Measurements from ENCODE around the gene DGUOK. TPM values are rescaled to one million over a fixed set of nuclear protein-coding genes. Genes with fewer than 3 reads are reported as not detected.
"Not testable (repeated sequence)": the region's sequence is repeated elsewhere in the genome, so short reads cannot be mapped to it uniquely, and the experiment has no call there.

DGUOK gene
- total RNA-seq, 1 donor from 2014 or later: 33.7 TPM

DNA sequence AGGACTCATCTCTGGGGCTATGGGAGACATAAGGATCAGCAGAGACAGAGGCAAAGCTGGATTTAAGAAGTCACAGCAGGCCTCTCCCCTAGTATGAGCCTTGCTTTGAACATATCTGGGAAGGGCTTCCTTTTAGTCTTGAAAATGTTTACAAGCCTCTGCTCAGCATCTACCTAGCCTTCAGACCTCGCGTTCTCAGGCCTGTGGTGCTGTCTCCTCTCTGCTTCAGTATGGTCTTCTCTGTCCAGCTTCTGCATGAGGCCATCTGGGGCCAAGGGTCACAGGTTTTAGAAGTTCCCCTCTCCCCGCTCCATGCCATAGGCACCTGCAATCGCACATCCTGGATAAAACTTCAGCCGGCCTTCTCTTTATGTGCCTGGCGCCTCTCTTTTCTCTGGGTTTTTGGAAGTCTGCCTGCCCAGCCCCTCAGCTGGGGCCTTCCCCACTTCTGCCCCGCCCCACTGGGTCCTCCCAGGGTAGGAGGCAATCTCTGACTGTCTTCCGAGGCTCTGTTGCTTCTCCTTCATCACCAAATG lies 26.8 kb upstream of the DGUOK start:
- peak; percentile 44 for DNase-seq (ENCODE audit: low spot score)

DNA sequence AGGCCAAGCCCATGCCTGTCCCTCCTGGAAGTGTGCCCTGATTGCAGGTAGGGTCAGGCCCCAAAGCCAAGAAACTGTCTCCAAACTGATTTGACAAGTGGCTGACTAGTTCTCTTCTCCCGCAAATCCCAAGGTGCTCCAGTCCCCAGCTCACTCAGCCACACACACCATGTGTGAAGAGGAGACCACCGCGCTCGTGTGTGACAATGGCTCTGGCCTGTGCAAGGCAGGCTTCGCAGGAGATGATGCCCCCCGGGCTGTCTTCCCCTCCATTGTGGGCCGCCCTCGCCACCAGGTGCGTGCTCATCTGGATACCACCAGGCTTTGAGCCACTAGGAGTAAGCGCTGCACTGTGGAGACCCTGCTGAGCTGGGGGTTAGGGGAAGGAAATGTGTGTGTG lies 25.5 kb upstream of the DGUOK start:
- no peak for DNase-seq (ENCODE audit: low spot score)

DNA sequence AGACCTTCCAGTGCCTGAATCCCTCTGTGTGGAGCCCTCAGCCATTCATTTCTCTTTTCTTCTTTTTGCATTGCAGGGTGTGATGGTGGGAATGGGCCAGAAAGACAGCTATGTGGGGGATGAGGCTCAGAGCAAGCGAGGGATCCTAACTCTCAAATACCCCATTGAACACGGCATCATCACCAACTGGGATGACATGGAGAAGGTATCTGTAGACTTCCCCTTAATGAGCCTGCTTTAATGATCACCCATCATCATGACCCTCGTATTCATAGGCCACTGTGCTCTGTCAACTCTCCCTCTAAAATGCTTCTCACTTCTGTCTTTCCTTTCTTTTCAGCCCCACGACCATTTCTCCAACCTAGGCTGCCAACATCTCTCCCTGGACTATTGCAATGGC lies 24.4 kb upstream of the DGUOK start:
- no peak for DNase-seq (ENCODE audit: low spot score)

DNA sequence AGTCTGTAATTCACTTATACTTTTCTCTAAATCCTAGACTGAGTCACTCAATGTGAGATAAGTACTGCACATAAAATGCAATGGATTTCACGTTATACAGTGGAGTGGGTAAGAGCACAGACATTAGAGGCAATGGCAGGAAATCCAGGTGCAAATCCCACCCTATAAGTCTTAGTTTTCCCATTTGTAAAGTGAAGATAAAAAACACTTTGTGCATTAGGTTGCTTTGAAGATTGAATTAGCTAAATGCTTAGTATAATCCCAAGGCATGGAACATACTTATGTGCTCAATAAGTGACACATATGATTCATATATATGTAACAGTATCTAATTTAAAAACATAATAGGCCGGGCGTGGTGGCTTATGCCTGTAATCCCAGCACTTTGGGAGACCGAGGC lies 23.4 kb upstream of the DGUOK start:
- DNase-seq (ENCODE audit: low spot score): peak; percentile 89

DNA sequence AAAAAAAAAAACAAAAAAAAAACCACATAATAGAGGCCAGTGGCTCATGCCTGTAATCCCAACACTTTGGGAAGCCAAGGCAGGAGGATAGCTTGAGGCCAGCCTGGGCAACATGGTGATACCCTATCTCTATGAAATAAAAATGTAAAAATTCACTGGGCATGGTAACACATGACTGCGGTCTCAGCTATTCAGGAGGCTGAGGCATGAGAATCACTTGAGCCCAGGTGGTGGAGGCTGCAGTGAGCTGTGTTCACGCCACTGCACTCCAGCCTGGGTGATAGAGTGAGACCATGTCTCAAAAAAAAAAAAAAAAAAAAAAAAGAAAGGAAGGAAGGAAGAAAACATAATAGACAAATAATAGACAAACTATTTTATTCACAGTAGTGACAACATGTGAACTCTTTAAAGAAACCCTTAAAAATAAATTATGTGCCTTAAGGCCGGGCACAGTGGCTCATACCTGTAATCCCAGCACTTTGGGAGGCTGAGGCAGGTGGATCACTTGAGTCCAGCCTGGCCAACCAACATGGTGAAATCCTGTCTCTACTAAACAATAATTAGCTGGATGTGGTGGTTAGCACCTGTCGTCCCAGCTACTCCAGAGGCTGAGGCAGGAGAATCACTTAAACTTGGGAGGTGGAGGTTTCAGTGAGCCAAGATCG lies 22.6 kb upstream of the DGUOK start:
- not testable (repeated sequence) for DNase-seq (ENCODE audit: low spot score)

DNA sequence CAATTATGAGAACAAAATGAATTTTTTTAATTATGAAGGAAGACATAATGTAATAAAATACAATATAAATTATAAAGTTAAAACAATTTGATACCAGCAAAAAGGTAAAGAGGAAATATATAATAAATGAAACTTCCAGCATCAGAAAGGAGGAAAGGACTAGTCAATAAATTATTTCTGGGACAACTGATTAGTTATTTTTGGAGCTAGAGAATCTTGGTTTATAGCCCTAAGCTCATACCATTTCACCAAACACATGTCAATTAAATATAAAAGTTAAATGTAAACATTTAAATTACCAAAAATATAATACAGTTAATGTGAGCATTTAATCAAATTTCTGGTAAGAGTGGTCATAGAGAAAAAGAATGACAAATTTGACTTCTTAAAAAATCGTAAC lies 21.7 kb upstream of the DGUOK start:
- DNase-seq (ENCODE audit: low spot score): no peak

DNA sequence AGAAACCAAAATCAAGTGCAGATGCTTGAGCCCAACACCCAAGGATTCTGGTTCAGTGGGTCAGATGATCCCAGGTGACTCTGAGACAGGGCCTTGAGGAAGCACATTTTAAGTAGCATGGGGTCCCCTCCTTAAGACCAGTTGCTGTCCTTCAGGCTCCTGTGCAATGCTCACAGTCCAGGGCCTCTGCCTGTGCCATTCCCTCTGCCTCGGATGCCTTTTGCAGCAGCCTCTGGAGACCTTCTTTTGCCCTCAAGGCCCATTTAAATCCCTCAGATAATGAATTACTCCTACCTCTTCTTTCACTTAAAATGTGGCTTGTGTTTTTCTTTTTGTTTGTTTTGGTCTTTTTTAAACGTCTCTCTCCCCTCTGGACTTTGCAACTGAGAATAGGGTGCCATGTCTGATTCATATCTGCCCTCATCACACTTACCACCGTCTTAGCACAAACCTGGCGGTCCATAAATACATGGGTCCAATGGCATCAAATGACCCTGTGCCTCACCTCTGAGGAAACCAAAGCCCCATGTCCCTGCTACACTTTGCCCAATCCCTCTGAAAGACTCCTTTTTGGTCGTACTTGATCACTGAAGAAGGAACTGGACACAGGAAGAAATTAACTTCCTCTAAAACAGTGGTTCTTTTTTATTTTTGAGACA lies 19.7 kb upstream of the DGUOK start:
- no peak for DNase-seq (ENCODE audit: low spot score)

DNA sequence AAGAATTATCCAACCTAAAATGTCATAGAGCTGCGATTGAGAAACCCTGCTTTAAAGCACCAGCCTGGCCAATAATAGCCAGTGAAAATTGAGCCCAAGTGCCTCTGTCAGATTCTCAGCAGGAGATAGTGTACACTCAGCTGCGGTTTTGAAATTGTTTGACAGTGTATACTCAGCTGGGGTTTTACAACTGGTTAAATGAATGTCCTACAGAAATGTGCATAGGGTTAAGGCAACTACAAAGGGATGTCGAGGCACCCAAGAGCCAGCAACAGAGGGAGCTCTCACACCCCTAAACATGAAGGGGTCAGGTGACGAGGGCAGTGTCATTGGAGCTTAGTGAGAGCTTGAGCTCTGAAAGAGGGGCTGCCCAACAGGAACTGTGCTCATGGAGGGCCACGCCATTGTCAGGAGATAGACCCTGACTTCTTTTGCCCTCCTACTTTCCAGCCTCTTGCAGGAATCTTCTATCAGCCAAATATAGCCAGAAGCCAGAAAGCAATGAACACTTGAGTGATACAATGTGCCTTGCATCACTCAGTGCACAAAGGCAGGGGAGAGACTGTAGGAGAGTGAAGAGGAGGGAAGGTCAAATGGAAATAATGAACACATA lies 18.7 kb upstream of the DGUOK start:
- no peak for DNase-seq (ENCODE audit: low spot score)

DNA sequence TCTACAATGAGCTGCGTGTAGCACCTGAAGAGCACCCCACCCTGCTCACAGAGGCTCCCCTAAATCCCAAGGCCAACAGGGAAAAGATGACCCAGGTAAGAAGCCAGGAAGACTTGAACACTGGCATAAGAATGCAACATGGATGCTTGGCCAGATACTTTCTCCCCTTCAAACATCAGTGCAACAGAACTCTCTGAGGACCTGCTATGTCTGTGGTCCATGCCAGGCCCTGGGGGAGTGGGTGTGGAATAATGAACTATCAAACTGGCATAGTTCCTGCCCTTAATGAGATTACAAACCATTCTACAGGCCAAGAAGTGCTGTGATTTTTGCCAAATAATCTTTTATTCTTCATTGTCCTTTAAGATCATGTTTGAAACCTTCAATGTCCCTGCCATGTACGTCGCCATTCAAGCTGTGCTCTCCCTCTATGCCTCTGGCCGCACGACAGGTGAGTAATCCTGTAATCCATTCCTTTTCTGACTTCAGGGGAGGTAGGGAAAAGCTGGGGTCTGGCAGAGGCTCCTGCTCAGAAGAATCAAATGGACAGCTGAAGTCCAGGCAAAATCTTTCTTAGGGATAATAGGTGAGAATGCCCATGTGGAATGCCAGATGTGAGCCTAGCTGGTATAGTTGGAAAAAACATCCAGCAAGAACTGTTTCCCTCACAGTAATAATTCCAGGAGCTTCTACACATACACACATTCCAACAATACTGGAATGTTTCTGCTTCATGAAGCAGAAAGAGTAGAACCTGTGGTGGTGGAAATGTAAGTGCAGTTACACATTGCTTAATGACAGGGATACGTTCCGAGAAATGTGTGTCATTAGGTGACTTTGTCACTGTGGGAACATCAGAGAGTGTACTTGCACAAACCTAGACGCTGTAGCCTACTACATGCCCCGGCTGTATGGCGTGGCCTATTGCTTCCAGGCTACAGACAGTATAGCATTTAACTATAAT lies 17.7 kb upstream of the DGUOK start:
- no peak for DNase-seq (ENCODE audit: low spot score)

DNA sequence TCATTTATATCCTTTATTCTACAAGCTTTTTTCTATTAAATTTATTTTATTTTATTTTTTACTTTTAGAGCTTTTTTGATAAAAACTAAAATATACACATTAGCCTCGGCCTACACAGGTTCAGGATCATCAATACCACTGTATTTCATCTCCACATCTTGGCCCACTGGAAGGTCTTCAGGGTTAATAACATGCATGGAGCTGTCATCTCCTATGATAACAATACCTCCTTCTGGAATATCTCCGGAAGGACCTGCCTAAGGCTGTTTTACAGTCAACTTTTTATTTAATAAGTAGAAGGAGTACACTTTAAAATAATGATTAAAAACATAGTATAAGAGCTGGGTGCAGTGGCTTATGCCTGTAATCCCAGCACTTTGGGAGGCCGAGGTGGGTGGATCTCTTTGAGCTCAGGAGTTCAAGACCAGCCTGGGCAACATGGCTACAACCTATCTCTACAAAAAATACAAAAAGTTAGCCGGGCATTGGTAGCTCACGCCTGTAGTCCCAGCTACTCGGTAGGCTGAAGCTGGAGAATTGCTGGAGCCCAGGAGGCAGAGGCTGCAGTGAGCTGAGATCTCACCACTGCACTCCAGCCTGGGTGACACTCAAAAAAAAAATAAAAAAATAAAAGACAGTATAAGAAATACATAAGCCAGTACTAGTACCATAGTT lies 15.7 kb upstream of the DGUOK start:
- DNase-seq (ENCODE audit: low spot score): no peak

DNA sequence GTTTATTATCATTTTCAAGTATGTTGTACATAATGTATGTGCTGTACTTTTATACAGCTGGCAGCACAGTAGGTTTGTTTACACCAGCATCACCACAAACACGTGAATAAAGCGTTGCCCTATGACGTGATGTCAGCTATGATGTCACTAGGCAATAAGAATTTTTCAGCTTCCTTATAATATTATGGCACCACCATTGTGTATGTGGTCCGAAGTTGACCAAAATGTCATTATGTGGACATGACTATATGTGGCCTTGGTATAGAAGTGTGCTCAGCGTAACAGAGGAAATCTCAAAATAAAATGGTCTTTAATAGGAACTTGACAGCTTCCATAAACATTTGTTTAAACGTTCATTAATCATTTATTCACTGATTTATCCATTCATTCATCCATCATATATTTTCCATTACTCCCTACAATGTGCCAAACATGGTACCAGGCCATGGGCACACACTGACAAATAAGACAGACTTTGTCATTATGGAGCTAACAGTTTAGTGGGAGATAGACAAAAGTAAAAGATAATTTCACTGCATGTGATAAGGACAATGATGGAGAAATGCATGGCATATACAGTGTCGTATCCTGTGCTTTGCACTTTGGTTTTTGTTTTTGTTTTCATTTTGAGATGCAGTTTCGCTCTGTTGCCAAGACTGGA lies 15.0 kb upstream of the DGUOK start:
- DNase-seq (ENCODE audit: low spot score): no peak

DNA sequence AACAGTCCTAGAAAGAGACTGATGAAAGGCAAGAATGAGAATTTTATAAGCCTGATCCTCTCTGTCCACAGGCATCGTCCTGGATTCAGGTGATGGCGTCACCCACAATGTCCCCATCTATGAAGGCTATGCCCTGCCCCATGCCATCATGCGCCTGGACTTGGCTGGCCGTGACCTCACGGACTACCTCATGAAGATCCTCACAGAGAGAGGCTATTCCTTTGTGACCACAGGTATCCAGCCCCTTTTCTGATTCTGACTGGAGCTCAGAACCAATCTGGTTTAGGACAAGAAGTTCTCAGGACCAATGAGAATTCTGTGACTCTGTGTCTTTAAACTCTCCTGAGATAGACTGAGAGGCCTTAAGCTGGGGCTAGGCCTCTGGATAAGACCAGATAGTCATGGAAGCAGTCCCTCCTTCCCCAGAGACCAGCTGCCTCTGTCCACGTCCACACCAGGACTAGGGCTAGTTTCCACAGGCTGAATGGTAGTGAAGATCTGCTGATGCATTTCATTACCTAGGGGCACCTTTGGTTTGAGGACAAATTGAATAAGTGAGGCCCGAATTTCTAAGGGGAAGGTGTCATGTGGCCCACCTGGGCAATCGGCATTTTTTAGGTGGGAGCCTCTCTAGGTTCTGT lies 13.1 kb upstream of the DGUOK start:
- no peak for DNase-seq (ENCODE audit: low spot score)

DNA sequence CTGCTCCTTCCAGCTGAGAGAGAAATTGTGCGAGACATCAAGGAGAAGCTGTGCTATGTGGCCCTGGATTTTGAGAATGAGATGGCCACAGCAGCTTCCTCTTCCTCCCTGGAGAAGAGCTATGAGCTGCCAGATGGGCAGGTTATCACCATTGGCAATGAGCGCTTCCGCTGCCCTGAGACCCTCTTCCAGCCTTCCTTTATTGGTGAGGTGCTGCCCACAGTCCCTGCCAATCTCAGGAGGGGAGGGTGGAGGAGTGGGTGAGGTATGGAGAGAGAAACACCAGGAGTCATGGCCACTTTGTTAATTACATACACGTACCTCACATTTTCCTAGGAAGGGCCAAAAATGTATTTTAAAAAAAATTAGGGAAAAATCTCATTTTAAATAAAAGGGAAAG lies 12.0 kb upstream of the DGUOK start:
- DNase-seq (ENCODE audit: low spot score): no peak

DNA sequence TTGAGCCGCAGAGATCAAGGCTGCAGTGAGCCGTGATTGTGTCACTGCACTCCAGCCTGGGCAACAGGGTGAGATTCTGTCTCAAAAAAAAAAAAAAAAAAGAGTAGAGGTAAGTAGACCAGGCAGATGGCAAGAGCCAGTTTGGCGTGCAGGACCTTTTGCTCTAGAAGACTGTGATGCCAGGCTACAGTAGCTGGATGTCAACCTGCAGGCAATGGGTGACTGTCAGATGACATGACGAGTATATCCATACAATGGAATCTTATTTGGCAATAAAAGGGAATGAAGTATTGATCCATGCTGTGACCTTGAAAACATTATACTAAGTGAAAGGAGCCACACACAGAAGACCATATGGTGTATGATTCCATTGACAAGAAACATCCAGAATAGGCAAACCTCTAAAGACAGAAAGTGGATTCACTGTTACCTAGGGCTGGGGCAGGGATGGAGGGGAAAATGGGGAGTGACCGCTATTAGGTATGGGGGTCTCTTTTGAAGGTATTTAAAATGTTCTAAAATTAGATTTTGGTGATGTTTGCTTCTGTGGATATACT lies 11.2 kb upstream of the DGUOK start:
- no peak for DNase-seq (ENCODE audit: low spot score)

DNA sequence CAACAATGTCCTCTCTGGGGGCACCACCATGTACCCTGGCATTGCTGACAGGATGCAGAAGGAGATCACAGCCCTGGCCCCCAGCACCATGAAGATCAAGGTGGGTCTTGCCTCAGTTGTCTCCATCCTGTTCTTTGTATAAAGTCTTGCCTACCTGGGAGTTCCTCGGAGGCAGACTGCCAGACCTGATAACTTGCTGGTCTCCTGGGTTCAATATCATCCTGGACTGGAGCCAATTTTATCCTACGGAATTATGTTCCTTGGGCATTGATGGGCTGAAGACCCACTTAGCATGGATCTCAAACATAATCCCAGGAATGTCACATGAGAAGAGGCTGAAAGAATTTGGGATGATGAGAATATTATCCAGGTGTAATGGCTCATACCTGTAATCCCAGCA lies 10.0 kb upstream of the DGUOK start:
- no peak for DNase-seq (ENCODE audit: low spot score)

DNA sequence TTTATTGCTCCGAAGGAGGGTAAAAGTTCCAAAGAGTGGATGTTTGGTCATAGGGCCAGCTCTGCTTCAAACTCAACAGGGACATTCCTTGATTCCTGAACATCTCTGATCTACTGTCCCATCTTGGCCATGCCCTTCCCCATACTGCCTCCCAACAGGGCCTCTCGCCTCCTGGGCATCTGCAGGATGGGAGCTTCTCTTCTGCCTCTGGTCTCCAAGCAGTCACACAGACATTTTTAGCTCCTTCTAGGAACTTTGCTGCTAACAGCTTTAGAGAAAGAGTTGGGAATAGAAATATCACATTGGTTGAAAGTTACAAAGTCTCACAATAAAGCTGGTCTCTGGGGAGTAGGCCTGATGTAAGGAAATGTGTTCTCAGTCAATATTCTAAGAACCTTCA lies 9.4 kb upstream of the DGUOK start:
- DNase-seq (ENCODE audit: low spot score): no peak

DNA sequence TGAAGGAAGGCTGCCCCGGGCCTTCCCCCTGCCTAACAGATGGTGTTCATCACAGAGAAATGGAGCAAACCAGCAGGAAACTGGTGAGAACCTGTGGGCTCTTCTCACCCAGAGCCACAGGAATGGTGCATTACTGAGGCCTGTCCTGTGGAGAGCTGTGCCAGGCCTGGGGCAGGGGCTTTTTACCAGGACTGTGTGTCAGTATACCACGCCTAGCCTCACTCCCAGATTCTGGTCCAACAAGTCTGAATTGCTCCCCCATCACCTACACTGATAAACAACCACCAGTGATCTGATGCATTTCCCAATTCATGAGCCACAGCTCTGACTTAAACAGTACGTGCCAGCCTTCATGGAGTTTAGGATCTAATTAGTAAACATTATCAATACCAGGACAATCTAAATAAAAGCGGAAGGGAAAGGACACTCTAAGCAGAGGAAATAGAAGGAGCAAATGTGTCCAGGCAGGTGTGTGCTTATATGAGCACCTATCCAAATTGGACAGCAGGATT lies 8.9 kb upstream of the DGUOK start:
- no peak for DNase-seq (ENCODE audit: low spot score)

DNA sequence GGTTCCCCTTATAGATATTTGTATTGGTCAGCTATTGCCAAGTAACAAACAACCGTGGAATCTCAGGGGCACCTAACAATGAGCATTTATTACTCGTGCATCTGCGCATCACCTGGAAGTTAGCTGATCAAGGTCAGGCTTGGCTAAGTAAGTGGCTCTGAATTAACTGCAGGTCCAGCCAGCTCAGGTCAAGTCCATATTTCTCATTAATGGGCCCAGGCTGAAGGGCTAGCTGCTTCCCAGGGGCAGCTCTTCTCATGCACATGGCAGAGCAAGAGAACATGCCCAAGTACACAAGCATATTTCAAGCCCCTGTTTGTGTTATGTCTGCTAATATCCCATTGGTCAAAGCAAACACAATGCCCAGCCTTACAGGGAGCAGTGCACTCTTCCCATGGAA lies 7.8 kb upstream of the DGUOK start:
- DNase-seq (ENCODE audit: low spot score): no peak

DNA sequence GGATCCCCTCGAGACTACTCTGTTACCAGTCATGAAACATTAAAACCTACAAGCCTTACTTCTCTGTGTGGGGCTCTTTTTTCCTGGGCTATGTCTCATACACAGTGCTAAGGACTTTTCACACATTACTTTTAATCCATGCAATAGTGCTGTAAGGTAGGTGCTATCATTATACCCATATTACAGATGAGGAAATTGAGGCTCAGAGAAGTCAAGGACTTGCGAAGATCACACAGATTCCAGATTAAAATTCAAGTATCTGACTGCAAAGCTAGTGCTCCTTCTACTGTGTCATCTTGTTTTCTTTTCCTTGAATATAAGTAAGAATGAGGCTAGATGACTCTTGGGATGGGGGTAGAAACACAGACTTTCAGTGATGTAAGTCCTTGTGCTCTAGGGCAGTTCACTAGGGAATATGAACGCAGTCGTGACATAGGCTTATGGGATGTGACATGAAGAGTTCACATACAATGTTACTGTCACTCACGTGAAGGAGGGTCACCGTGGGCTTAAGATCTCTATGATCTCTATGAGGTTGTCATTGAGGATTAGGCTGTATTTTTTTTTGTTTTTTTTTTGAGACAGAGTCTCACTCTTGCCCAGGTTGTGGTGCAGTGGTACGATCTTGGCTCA lies 7.0 kb upstream of the DGUOK start:
- DNase-seq (ENCODE audit: low spot score): no peak
